Suprapubic skin (tissue), 3 donors: Measurements from ENCODE around the gene TRIM24.

ENCODE experiments used
- CTCF ChIP-seq, 2 donors: fragments of 200-600 bp in 1 of 2; fragments of 450-650 bp in 1 of 2; sonication (generic) in 1 of 2; IDR thresholded peaks; one replicate each; pipeline ENCODE4 v1.5.1; 2016 to 2019; ENCODE audit warnings: antibody characterized with exemption in 2 of 2, mild to moderate bottlenecking in 1 of 2, moderate library complexity in 1 of 2
- EP300 ChIP-seq: sonication (generic); formaldehyde crosslinking; IDR thresholded peaks from one replicate; pipeline ENCODE4 v1.6.1; 2017; ENCODE audit warnings: antibody characterized with exemption
- POLR2A ChIP-seq, 2 donors: fragments of 450-650 bp; IDR thresholded peaks; one replicate each; pipeline ENCODE4 v1.6.1; 2017; ENCODE audit warnings: antibody characterized with exemption in 2 of 2, mild to moderate bottlenecking in 2 of 2, moderate library complexity in 2 of 2

GRCh38 chr7:138559448-138559847 is 99.4 kb downstream of the TRIM24 start:
- TF ChIP-seq EP300 (no peak), POLR2A (IDR thresholded peaks at IDR 0.05) (no peak), CTCF (IDR thresholded peaks at IDR 0.05) (no peak)
